GM21737 (cell line): ENCODE data around the gene LSM10.

Experiments used
- ATAC-seq: cut with Tn5 transposase; IDR thresholded peaks from one replicate; pipeline ENCODE4 v1.9.1; 2021; ENCODE audit warnings: mild to moderate bottlenecking, moderate library complexity; ENCODE audit not compliant: unreplicated experiment

The LSM10 gene

GRCh38 chr1:36385410-36386264 is 12.1 kb downstream of the LSM10 start, which contains the start of gene STK40:
TSS of gene STK40 (minus strand) at chr1:36385924. CDS start at chr1:36361332, 24,592 bp downstream.
- ATAC-seq = peak; percentile 80

DNA sequence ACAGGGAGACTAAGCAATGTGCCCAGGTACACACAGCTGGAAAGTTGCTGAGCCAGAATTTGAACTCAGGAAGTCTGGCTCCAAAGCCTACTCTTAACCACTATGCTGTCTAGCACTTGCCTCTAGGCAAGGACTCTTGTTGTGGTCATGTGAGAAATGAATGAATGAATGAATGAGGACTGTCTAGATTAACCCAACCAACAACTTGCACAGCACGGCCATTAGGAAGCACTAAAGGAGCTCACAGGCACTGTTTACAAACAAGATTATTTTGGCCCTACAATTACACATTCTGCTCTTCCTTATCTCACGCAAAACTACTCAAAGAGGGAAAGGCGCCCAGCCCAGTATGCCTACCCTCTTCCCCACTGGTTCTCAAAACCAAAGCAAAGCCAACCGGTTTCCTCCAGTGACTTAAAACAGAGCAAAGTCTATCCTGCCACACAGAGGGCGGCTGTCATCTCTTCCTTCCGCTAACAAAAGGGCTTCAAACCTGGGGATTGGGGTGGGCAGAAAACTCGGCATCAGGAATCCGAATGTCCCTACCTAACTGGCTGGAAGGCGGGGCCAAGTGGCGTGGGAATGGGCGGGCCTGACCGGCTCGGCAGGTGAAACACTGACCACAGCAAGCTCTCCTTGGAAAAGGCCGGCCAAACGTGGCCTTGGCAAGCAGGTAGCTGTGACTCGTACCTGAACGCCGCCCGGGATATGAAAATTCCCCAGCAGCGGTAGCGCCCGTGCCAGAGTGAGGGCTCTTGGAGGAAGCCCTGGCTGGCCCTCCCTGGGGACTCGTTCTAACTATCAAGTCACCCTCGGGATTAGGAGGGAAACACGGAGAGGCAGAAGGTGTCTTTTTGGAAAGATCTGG is 12.9 kb downstream of the LSM10 start:
- ATAC-seq = no peak

DNA sequence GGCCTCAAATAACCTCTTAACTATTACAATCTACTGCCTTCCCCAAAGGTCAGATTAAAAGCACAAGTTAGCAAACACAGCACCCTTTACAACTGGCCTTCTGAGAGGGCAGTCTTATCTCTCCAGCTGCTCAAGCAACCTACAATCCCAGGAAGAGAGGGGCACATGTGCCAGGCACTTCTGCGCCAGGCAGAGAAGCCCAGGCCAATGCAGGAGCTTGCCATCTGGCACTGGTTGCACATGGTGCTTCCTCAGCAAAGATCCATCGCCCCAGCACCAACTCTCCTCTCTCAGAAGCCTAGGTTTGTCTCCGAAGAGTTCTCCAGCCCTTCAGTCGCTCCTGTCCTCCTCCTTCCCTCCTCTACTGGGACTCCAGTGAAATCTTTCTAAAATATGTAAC is 14.5 kb downstream of the LSM10 start:
- ATAC-seq = no peak

DNA sequence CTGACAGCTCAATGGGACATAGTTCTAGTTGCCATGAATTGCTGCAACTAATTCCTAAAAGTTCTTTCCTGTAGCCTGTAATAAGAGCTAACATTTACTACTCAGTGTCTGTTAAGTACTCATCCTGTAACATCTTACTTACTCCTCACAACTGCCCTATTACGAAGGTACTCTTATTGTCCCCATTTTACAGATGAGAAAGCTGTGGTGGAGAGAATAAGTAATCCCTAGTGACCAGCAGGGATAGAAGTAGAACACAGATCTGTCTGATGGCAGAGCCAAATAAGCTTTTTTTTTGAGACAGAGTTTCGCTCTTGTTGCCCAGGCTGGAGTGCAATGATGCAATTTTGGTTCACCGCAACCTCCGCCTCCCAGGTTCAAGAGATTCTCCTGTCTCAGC is 15.0 kb downstream of the LSM10 start:
- ATAC-seq = no peak

- no peak for ATAC-seq
These were observed 15.5 kb downstream of the LSM10 start for GRCh38 chr1:36382231-36382630.

- ATAC-seq = no peak
These were observed 16.3 kb downstream of the LSM10 start for GRCh38 chr1:36381405-36381804.

DNA sequence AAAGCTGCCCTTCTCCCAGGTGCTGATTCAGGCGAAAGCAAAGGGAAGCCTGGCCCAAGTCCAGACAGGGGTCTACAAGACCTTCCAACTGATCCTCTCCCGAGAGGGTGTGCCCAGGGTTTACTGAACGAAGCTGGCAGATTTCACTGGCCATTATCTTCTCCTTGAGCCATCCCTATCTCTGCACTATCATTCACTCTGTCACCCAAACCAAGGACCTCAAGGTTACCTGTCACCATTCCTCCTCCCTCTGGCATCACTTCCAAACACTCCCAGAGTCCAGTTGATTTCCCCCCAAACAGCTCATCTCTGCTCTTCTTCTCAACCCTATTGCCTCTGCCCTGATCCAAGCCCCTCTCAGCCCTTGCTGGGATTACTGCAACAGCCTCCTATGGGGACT is 16.9 kb downstream of the LSM10 start:
- no peak for ATAC-seq

- no peak for ATAC-seq
These were observed 17.5 kb downstream of the LSM10 start for GRCh38 chr1:36380143-36380619.

DNA sequence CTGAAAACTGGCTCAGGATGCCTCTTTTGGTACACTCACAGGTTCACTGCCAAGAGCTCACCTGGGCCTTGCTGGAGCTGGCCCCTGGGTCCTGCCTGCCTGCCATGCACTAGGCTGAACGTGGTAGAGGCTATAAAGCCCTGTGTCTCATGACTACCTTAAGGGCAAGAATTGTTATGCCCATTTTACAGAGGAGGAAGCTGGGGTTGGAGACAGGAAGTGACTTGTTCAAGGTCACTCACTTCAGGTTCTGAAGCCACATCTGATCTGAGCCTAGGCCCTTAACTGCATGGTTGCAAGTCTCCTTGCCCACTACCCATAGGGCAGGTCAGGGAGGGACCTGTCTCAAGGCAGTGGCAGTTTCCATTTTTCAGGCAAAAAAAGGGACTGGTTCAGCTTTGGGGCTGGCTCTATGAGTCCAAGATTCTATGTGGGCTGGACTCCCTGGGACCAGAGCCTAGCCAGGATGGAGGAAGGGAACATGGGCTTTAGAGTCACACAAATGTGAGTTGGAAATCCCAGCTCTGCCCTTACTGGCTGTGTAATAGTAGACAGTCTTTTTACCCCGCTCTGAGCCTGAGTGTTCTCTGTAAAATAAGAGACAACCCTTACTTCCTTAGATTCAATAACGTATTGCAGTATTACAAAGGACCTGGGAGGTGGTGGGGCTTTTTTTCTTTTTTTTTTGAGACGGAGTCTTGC is 19.8 kb downstream of the LSM10 start:
- ATAC-seq = no peak

DNA sequence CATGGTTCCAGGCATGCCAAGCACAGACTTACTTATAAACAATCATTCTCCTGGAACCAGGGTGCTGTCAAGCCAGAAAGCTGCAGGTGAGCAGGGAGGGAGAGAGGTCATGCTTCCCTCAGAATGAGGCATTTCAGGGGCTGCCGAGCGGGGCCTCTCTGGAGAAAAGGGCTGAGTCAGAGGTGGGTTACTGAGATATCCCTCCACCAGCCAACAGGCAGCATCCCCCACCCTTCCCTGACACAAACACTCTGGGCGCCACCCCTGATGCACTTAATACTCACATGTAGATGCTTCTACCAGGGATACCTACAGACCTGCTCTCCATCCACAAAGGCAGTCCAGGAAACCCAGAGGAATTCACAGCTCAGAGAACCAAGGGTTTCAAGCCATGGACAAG is 25.1 kb downstream of the LSM10 start:
- ATAC-seq = no peak

GRCh38 chr1:36369061-36369861 is 28.4 kb downstream of the LSM10 start:
- ATAC-seq = no peak

DNA sequence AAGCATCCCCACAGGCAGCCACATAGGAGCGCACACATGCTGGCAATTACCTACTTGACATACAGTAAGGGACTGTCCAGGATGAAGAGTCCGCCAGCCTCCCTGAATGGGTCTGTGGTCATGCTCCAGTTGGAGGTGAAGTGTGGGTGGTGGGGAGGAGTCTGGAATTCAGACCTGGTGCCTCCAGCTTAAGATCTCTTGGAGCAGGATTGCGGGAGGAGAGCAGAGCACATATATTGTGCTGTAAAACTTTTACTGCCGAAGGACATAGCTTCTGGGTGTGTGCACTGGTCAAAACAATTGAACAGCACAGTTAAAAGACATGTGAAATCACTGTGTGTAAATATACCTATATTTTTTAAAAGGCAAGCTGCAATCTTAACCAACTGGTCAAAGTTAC is 29.9 kb downstream of the LSM10 start:
- no peak for ATAC-seq

DNA sequence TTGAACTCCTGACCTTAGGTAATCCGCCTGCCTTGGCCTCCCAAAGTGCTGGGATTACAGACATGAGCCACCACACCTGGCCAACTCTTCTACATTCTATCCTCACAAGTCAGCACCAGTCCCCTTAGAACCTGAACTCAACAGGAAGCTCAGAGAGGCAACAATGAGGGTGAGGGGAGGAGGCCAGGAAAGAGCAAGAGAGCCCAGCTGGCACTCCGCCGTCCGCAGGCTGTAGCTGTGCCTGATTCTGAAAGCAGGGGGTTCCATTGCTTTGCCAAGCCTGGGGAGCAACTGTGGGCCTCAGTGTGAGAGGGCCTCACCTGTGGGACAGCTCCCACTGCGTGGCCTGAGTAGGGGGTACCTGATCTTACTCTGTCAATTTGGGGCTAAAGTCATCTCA is 30.6 kb downstream of the LSM10 start:
- ATAC-seq = no peak

- ATAC-seq = no peak
These were observed 31.5 kb downstream of the LSM10 start for GRCh38 chr1:36366091-36366661.

GRCh38 chr1:36365381-36365780 is 32.3 kb downstream of the LSM10 start:
- no peak for ATAC-seq

GRCh38 chr1:36359911-36360550 is 37.7 kb downstream of the LSM10 start:
- ATAC-seq = no peak

- no peak for ATAC-seq
These were observed 38.3 kb downstream of the LSM10 start for GRCh38 chr1:36359383-36359782.

- no peak for ATAC-seq
These were observed 39.1 kb downstream of the LSM10 start for GRCh38 chr1:36358514-36359084.

DNA sequence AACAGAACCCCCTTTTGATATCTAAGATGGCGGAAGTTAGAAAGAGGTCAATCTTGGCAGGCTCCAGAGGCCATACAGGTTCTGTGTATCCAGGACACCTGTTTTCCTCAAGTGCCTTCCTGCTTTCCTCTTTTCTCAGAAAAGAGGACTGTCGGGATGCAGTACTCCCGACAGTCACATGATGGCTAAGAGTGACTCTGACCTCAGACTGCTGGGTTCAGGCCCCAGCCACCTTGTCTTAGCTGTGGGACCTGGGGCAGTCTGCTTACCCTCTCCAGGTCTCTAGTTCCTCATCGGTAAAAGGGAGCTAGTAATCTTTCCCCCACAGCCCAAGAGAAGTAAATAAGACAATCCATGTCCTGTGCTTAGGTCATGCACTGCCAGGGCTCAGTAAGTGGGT is 41.9 kb downstream of the LSM10 start:
- no peak for ATAC-seq
